GM23338 (cell line): ENCODE data around the gene DYSF. TPM values are rescaled to one million over a fixed set of nuclear protein-coding genes. Genes with fewer than 3 reads are reported as not detected.

Source experiments
- ATAC-seq: fragments of 200-7000 bp; cut with Tn5 transposase; 3 replicates; pipeline ENCODE4 v1.9.1; 2020
- DNase-seq: peaks from one replicate; pipeline ENCODE4 v3.0.0-alpha.2; 2015; ENCODE audit warnings: low spot score
- H2AFZ ChIP-seq: fragments of 200-600 bp; sonication (generic); 2 replicates; pipeline ENCODE4 v1.8.0; 2016; ENCODE audit warnings: antibody characterized with exemption, mild to moderate bottlenecking, moderate library complexity
- H3F3A ChIP-seq: fragments of 200-600 bp; sonication (generic); replicated peaks from 2 replicates; pipeline ENCODE4 v1.8.0; 2017; ENCODE audit warnings: antibody characterized with exemption, mixed run types, low read depth
- H3K27ac ChIP-seq: fragments of 200-600 bp; sonication (generic); 2 replicates; pipeline ENCODE4 v1.6.1; 2016; ENCODE audit warnings: low read depth
- H3K27me3 ChIP-seq: fragments of 200-600 bp; sonication (generic); 2 replicates; pipeline ENCODE4 v1.8.0; 2016; ENCODE audit warnings: mild to moderate bottlenecking, mixed run types, moderate library complexity; ENCODE audit not compliant: insufficient read depth
- H3K36me3 ChIP-seq: fragments of 200-600 bp; sonication (generic); 2 replicates; pipeline ENCODE4 v1.8.0; 2016; ENCODE audit warnings: mild to moderate bottlenecking; ENCODE audit not compliant: insufficient read depth
- H3K4me1 ChIP-seq: fragments of 200-600 bp; sonication (generic); 2 replicates; pipeline ENCODE4 v1.8.0; 2016; ENCODE audit warnings: mild to moderate bottlenecking, moderate library complexity; ENCODE audit not compliant: insufficient read depth
- H3K4me2 ChIP-seq: fragments of 200-600 bp; sonication (generic); 2 replicates; pipeline ENCODE4 v1.7.1; 2017; ENCODE audit warnings: mixed run types
- H3K4me3 ChIP-seq: fragments of 200-600 bp; sonication (generic); 2 replicates; pipeline ENCODE4 v1.6.1; 2016; ENCODE audit warnings: mixed run types
- H3K79me2 ChIP-seq: fragments of 200-600 bp; sonication (generic); replicated peaks from 2 replicates; pipeline ENCODE4 v1.8.0; 2017; ENCODE audit warnings: mild to moderate bottlenecking; ENCODE audit not compliant: insufficient read depth
- H3K9me2 ChIP-seq: fragments of 200-600 bp; sonication (generic); 2 replicates; pipeline ENCODE4 v1.8.0; 2017; ENCODE audit not compliant: insufficient read depth
- H4K20me1 ChIP-seq: fragments of 200-600 bp; sonication (generic); replicated peaks from 2 replicates; pipeline ENCODE4 v1.8.0; 2017; ENCODE audit warnings: mild to moderate bottlenecking; ENCODE audit not compliant: insufficient read depth
- H3K27ac Mint-ChIP-seq: 2 replicates; pipeline ENCODE4 v1.8.0; 2020; ENCODE audit warnings: inconsistent platforms, mild to moderate bottlenecking, moderate library complexity, mixed read lengths
- H3K27me3 Mint-ChIP-seq: 3 replicates; pipeline ENCODE4 v1.8.0; 2022; ENCODE audit warnings: low read depth, mild to moderate bottlenecking, moderate library complexity, mixed read lengths, inconsistent platforms; ENCODE audit not compliant: insufficient read depth, poor library complexity
- H3K36me3 Mint-ChIP-seq: 3 replicates; pipeline ENCODE4 v1.8.0; 2021; ENCODE audit warnings: low read depth, mild to moderate bottlenecking, inconsistent platforms, moderate library complexity, mixed read lengths
- H3K4me1 Mint-ChIP-seq: 3 replicates; pipeline ENCODE4 v1.8.0; 2020; ENCODE audit warnings: mild to moderate bottlenecking, inconsistent platforms, mixed read lengths
- H3K4me3 Mint-ChIP-seq: 3 replicates; pipeline ENCODE4 v1.8.0; 2021; ENCODE audit warnings: moderate library complexity, mild to moderate bottlenecking, inconsistent platforms, mixed read lengths
- H3K9me3 Mint-ChIP-seq: 3 replicates; pipeline ENCODE4 v1.8.0; 2020; ENCODE audit warnings: moderate library complexity, mild to moderate bottlenecking, inconsistent platforms, mixed read lengths
- CREB1 ChIP-seq: fragments of 250-450 bp; sonication (Bioruptor Pico); IDR thresholded peaks from 2 replicates; pipeline ENCODE4 v1.5.0; 2020; ENCODE audit warnings: low read depth, mild to moderate bottlenecking, moderate library complexity
- CTCF ChIP-seq, 2 experiments: fragments of 200-600 bp in 1 of 2; sonication (generic) in 1 of 2; conservative IDR thresholded peaks; 2 replicates each; pipeline versions ENCODE4 v1.5.1 to v1.6.1; 2016 to 2017; ENCODE audit warnings: antibody characterized with exemption in 2 of 2, low read depth in 2 of 2, mild to moderate bottlenecking in 2 of 2, moderate library complexity in 1 of 2
- ETS1 ChIP-seq: IDR thresholded peaks from 2 replicates; pipeline ENCODE4 v1.6.1; 2016; ENCODE audit warnings: antibody characterized with exemption
- EZH2 ChIP-seq: fragments of 200-600 bp; sonication (generic); IDR thresholded peaks from one replicate; pipeline ENCODE4 v1.8.0; 2017; ENCODE audit warnings: antibody characterized with exemption, mild to moderate bottlenecking, low read depth; ENCODE audit not compliant: unreplicated experiment
- EZH2phosphoT487 ChIP-seq: fragments of 200-600 bp; sonication (generic); IDR thresholded peaks from one replicate; pipeline ENCODE4 v1.8.1; 2018; ENCODE audit warnings: antibody characterized with exemption; ENCODE audit not compliant: unreplicated experiment
- JUNB ChIP-seq: IDR thresholded peaks from one replicate; pipeline ENCODE4 v1.6.1; 2016; ENCODE audit warnings: antibody characterized with exemption; ENCODE audit not compliant: unreplicated experiment
- NANOG ChIP-seq: IDR thresholded peaks from 2 replicates; pipeline ENCODE4 v1.6.1; 2016; ENCODE audit warnings: antibody characterized with exemption, borderline replicate concordance
- POLR2AphosphoS5 ChIP-seq: IDR thresholded peaks from 2 replicates; pipeline ENCODE4 v1.6.1; 2016; ENCODE audit warnings: antibody characterized with exemption, low read depth
- REST ChIP-seq: IDR thresholded peaks from one replicate; pipeline ENCODE4 v1.6.1; 2018; ENCODE audit warnings: antibody characterized with exemption; ENCODE audit not compliant: unreplicated experiment
- STAT1 ChIP-seq: IDR thresholded peaks from one replicate; pipeline ENCODE4 v1.6.1; 2016; ENCODE audit warnings: antibody characterized with exemption; ENCODE audit not compliant: unreplicated experiment
- ZNF114 ChIP-seq: fragments of 250-450 bp; sonication (Bioruptor Pico); IDR thresholded peaks from 2 replicates; pipeline ENCODE4 v1.5.0; 2020; ENCODE audit warnings: mild to moderate bottlenecking, moderate library complexity
- ZNF331 ChIP-seq: fragments of 250-450 bp; sonication (Bioruptor Pico); IDR thresholded peaks from 2 replicates; pipeline ENCODE4 v1.5.0; 2020; ENCODE audit warnings: low read depth, mild to moderate bottlenecking, moderate library complexity
- ZNF462 ChIP-seq: fragments of 250-450 bp; sonication (Bioruptor Pico); IDR thresholded peaks from 2 replicates; pipeline ENCODE4 v1.5.0; 2020; ENCODE audit warnings: mild to moderate bottlenecking, moderate library complexity
- polyA plus RNA-seq: library from polyadenylated mRNA; unstranded; fragments of >200 nt; fragmentation: Nextera tagmentation; extraction: Ambion mirVana; gene quantifications from 2 replicates; pipeline ENCODE4 v1.2.1, GENCODE V29; 2016
- total RNA-seq: library from RNA; depleted of rRNA; stranded (reverse); fragments of >200 nt; shearing (Covaris generic); gene quantifications from 2 replicates; pipeline ENCODE4 v1.2.3, GENCODE V29; 2014

The DYSF gene
- total and polyA plus RNA-seq, 2 experiments from 2014 or later, result 7.3 to 21.3 TPM

GRCh38 chr2:71576541-71576940 is 123.2 kb downstream of the DYSF start:
- H3K27ac Mint-ChIP-seq, result no peak overlapping the region
- H3K4me1 Mint-ChIP-seq, result no peaks in the 10 kb centered on the region
- no peak overlapping the region for H3K4me3 ChIP-seq
- no peaks in the 10 kb centered on the region for H3F3A ChIP-seq
- no peak for TF ChIP-seq JUNB
- TF ChIP-seq EZH2, result no peak
- no peak for TF ChIP-seq ZNF331 (CRISPR knock-in tag)
- no peak for TF ChIP-seq ZNF114
- TF ChIP-seq ETS1, result no peak
- no peak for TF ChIP-seq NANOG
- no peak for TF ChIP-seq POLR2AphosphoS5
- TF ChIP-seq STAT1, result no peak
- TF ChIP-seq EZH2phosphoT487, result no peak
- no peak for TF ChIP-seq CTCF (conservative IDR thresholded peaks at IDR 0.05; ENCODE audit: low read depth in 2 of 2)
- TF ChIP-seq REST, result no peak
- no peak for TF ChIP-seq ZNF462 (CRISPR knock-in tag)
- TF ChIP-seq CREB1 (CRISPR knock-in tag), result no peak
- H4K20me1 ChIP-seq, result no peaks in the 10 kb centered on the region
- H3K79me2 ChIP-seq, result no peaks in the 10 kb centered on the region
- ATAC-seq (no peak), DNase-seq (no peak)
- no peaks in the 10 kb centered on the region; the same call in 2 of the 3 replicates for H3K9me3 Mint-ChIP-seq
- peaks cover 5% of the 10 kb centered on the region; the same call in 2 of the 3 replicates for H3K36me3 Mint-ChIP-seq
- H3K27ac ChIP-seq, result no peak overlapping the region
- H3K27me3 ChIP-seq, result no peaks in the 10 kb centered on the region
- no peaks in the 10 kb centered on the region for H3K36me3 ChIP-seq
- no peak overlapping the region for H3K4me3 Mint-ChIP-seq
- no peak overlapping the region for H3K4me2 ChIP-seq
- H3K27me3 Mint-ChIP-seq, result peaks cover 4% of the 10 kb centered on the region
- no peaks in the 10 kb centered on the region for H3K9me2 ChIP-seq
- H3K4me1 ChIP-seq, result no peaks in the 10 kb centered on the region
- no peak overlapping the region for H2AFZ ChIP-seq
